HEK293 (cell line): Measurements from ENCODE around the gene CCDC170.
"Not testable (repeated sequence)": the region's sequence is repeated elsewhere in the genome, so short reads cannot be mapped to it uniquely, and the experiment has no call there.

Experiments used
- CTCF ChIA-PET: fragments of 350-600 bp; formaldehyde crosslinking; extraction: SDS; loops from one replicate; lab custom pipeline; 2021; ENCODE audit warnings: antibody characterized with exemption; lab: Yijun Ruan, JAX
- POLR2A ChIA-PET: fragments of 300-600 bp; formaldehyde crosslinking; extraction: SDS; loops from one replicate; lab custom pipeline; 2020; ENCODE audit warnings: antibody characterized with exemption, inconsistent platforms; lab: Yijun Ruan, JAX
- H3K27ac ChIP-seq: fragments of 200-500 bp; sonication (Bioruptor generic); 2 replicates; pipeline ENCODE4 v1.5.1; 2014; ENCODE audit warnings: low read depth, low read length, control low read depth, inconsistent platforms; ENCODE audit errors: extremely low read depth
- H3K36me3 ChIP-seq, 2 experiments: fragments of 200-500 bp in 1 of 2; sonication (Bioruptor generic) in 1 of 2; 1 replicate in 1 of 2; 2 replicates in 1 of 2; pipeline ENCODE4 v1.5.1; 2014 to 2017; ENCODE audit warnings: inconsistent platforms in 2 of 2, low read length in 2 of 2; ENCODE audit not compliant: control insufficient read depth in 2 of 2, insufficient read depth in 1 of 2
- H3K4me1 ChIP-seq: fragments of 200-500 bp; sonication (Bioruptor generic); 2 replicates; pipeline ENCODE4 v1.5.1; 2014; ENCODE audit warnings: mild to moderate bottlenecking, low read length, inconsistent platforms; ENCODE audit not compliant: control insufficient read depth, insufficient read depth
- H3K4me3 ChIP-seq: 2 replicates; pipeline ENCODE4 v1.5.1; 2011; ENCODE audit warnings: low read depth, mild to moderate bottlenecking, control low read depth, low read length, moderate library complexity
- H3K9me3 ChIP-seq: fragments of 200-500 bp; sonication (Bioruptor generic); 2 replicates; pipeline ENCODE4 v1.5.1; 2014; ENCODE audit warnings: low read depth, low read length, inconsistent platforms; ENCODE audit not compliant: control insufficient read depth, insufficient read depth
- OSR2 ChIP-seq: fragments of 450-650 bp; formaldehyde crosslinking; IDR thresholded peaks from 2 replicates; pipeline ENCODE4 v1.5.1; 2016; ENCODE audit warnings: missing biosample characterization, missing genetic modification characterization
- OVOL3 ChIP-seq: fragments of 450-650 bp; formaldehyde crosslinking; IDR thresholded peaks from 2 replicates; pipeline ENCODE4 v1.5.1; 2016; ENCODE audit warnings: missing biosample characterization, missing genetic modification characterization
- PRDM1 ChIP-seq: fragments of 450-650 bp; formaldehyde crosslinking; IDR thresholded peaks from 2 replicates; pipeline ENCODE4; 2016; ENCODE audit warnings: missing biosample characterization, missing genetic modification characterization
- SCRT2 ChIP-seq: fragments of 450-650 bp; formaldehyde crosslinking; IDR thresholded peaks from 2 replicates; pipeline ENCODE4 v1.5.1; 2016; ENCODE audit warnings: missing biosample characterization, missing genetic modification characterization
- SP2 ChIP-seq: fragments of 450-650 bp; formaldehyde crosslinking; IDR thresholded peaks from 2 replicates; pipeline ENCODE4 v1.5.1; 2016; ENCODE audit warnings: missing biosample characterization, missing genetic modification characterization
- ZNF433 ChIP-seq: fragments of 450-650 bp; formaldehyde crosslinking; IDR thresholded peaks from 2 replicates; pipeline ENCODE4 v1.5.1; 2016; ENCODE audit warnings: missing biosample characterization, missing genetic modification characterization, low read depth
- ZNF48 ChIP-seq: fragments of 450-650 bp; formaldehyde crosslinking; IDR thresholded peaks from 2 replicates; pipeline ENCODE4 v1.5.1; 2016; ENCODE audit warnings: missing biosample characterization, missing genetic modification characterization
- ZNF621 ChIP-seq: fragments of 450-650 bp; formaldehyde crosslinking; IDR thresholded peaks from 2 replicates; pipeline ENCODE4 v1.5.1; 2017; ENCODE audit warnings: missing biosample characterization, missing genetic modification characterization
- ZNF629 ChIP-seq: fragments of 450-650 bp; formaldehyde crosslinking; IDR thresholded peaks from 2 replicates; pipeline ENCODE4 v1.5.1; 2017; ENCODE audit warnings: missing biosample characterization, missing genetic modification characterization
- ZNF777 ChIP-seq: fragments of 450-650 bp; formaldehyde crosslinking; IDR thresholded peaks from 2 replicates; pipeline ENCODE4 v1.5.1; 2017; ENCODE audit warnings: missing biosample characterization, missing genetic modification characterization, borderline replicate concordance
- ZNF843 ChIP-seq: fragments of 450-650 bp; formaldehyde crosslinking; IDR thresholded peaks from 2 replicates; pipeline ENCODE4 v1.5.1; 2016; ENCODE audit warnings: missing biosample characterization, missing genetic modification characterization
- TF ChIP-seq, protein P1 (sequence below): fragments of 450-650 bp; formaldehyde crosslinking; IDR thresholded peaks from 2 replicates; pipeline ENCODE4 v1.5.1; 2016; ENCODE audit warnings: missing biosample characterization, missing genetic modification characterization, borderline replicate concordance
- TF ChIP-seq, protein P2 (sequence below): fragments of 450-650 bp; formaldehyde crosslinking; optimal IDR thresholded peaks from 2 replicates; pipeline ENCODE3; 2016; ENCODE audit warnings: missing biosample characterization, mild to moderate bottlenecking, missing genetic modification characterization
- TF ChIP-seq, protein P3 (sequence below): fragments of 450-650 bp; formaldehyde crosslinking; IDR thresholded peaks from 2 replicates; pipeline ENCODE4 v1.5.1; 2017; ENCODE audit warnings: missing biosample characterization, missing genetic modification characterization
- TF ChIP-seq, protein P4 (sequence below): fragments of 450-650 bp; formaldehyde crosslinking; IDR thresholded peaks from 2 replicates; pipeline ENCODE4 v1.5.1; 2016; ENCODE audit warnings: missing biosample characterization, missing genetic modification characterization
- TF ChIP-seq, protein P5 (sequence below): fragments of 450-650 bp; formaldehyde crosslinking; IDR thresholded peaks from 2 replicates; pipeline ENCODE4 v1.5.1; 2016; ENCODE audit warnings: missing biosample characterization, missing genetic modification characterization, borderline replicate concordance
- TF ChIP-seq, protein P6 (sequence below): fragments of 450-650 bp; formaldehyde crosslinking; IDR thresholded peaks from 2 replicates; pipeline ENCODE4 v1.5.1; 2017; ENCODE audit warnings: missing biosample characterization, missing genetic modification characterization

CCDC170 gene

DNA sequence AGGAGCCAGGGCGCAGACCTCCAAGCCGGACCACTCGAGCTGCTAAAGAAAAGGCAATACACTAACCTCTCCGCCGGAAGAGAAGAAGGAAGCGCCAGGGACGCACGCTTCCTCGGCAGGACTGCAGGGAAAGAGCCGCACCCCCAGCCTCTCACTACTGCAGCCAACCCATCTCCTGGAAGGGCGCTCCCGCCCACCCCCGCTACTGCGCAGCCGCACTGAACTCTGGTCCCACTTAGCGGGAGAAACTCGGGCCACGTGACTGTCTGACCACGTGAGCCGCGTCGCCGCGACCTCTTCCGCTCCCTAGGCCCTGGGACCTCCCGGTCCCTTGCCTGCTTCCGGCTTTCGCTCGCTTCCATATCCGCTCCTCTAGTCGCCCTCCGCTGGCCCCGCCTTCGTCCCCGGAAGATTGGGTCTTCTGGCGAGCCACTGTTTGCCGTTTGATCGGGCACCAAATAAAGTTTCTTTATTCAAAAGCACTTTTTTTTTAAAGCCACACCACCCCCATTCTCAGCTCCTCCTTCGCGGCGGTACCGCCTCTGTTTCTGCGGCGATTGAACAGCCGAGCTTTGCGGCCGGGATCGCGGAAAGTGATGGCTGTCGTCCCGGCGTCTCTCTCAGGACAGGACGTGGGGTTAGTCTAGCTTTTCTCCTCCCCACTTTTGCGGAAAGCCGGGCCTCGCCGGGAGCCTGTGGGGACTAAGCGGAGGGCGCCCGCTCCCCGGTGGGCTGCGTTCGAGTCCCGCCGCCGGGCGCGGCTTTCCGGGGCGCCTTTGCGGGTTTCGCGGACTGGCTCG is 41.7 kb upstream of the CCDC170 start, which contains the start of gene RMND1 (continued):
- TF ChIP-seq, protein P1, sequence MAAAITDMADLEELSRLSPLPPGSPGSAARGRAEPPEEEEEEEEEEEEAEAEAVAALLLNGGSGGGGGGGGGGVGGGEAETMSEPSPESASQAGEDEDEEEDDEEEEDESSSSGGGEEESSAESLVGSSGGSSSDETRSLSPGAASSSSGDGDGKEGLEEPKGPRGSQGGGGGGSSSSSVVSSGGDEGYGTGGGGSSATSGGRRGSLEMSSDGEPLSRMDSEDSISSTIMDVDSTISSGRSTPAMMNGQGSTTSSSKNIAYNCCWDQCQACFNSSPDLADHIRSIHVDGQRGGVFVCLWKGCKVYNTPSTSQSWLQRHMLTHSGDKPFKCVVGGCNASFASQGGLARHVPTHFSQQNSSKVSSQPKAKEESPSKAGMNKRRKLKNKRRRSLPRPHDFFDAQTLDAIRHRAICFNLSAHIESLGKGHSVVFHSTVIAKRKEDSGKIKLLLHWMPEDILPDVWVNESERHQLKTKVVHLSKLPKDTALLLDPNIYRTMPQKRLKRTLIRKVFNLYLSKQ (tag by site-specific recombination) = no peak
- peak; percentile 100 for TF ChIP-seq OVOL3 (tag by site-specific recombination)
- TF ChIP-seq, protein P2, sequence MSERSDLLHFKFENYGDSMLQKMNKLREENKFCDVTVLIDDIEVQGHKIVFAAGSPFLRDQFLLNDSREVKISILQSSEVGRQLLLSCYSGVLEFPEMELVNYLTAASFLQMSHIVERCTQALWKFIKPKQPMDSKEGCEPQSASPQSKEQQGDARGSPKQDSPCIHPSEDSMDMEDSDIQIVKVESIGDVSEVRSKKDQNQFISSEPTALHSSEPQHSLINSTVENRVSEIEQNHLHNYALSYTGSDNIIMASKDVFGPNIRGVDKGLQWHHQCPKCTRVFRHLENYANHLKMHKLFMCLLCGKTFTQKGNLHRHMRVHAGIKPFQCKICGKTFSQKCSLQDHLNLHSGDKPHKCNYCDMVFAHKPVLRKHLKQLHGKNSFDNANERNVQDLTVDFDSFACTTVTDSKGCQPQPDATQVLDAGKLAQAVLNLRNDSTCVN = peak; percentile 72
- TF ChIP-seq ZNF777 (tag by site-specific recombination) = no peak
- peak; percentile 78 for TF ChIP-seq OSR2 (tag by site-specific recombination)
- TF ChIP-seq ZNF629 (tag by site-specific recombination) = peak; percentile 93
- TF ChIP-seq, protein P3, sequence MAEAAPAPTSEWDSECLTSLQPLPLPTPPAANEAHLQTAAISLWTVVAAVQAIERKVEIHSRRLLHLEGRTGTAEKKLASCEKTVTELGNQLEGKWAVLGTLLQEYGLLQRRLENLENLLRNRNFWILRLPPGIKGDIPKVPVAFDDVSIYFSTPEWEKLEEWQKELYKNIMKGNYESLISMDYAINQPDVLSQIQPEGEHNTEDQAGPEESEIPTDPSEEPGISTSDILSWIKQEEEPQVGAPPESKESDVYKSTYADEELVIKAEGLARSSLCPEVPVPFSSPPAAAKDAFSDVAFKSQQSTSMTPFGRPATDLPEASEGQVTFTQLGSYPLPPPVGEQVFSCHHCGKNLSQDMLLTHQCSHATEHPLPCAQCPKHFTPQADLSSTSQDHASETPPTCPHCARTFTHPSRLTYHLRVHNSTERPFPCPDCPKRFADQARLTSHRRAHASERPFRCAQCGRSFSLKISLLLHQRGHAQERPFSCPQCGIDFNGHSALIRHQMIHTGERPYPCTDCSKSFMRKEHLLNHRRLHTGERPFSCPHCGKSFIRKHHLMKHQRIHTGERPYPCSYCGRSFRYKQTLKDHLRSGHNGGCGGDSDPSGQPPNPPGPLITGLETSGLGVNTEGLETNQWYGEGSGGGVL (tag by site-specific recombination) = 0 out of 2 replicates have a peak, but pooled peaks have one; percentile 25
- TF ChIP-seq ZNF843 (tag by site-specific recombination) = peak; percentile 83
- TF ChIP-seq SCRT2 (tag by site-specific recombination) = peak; percentile 66; the same call in 1 of the 2 replicates
- TF ChIP-seq ZNF48 (tag by site-specific recombination) = no peak
- TF ChIP-seq, protein P4, sequence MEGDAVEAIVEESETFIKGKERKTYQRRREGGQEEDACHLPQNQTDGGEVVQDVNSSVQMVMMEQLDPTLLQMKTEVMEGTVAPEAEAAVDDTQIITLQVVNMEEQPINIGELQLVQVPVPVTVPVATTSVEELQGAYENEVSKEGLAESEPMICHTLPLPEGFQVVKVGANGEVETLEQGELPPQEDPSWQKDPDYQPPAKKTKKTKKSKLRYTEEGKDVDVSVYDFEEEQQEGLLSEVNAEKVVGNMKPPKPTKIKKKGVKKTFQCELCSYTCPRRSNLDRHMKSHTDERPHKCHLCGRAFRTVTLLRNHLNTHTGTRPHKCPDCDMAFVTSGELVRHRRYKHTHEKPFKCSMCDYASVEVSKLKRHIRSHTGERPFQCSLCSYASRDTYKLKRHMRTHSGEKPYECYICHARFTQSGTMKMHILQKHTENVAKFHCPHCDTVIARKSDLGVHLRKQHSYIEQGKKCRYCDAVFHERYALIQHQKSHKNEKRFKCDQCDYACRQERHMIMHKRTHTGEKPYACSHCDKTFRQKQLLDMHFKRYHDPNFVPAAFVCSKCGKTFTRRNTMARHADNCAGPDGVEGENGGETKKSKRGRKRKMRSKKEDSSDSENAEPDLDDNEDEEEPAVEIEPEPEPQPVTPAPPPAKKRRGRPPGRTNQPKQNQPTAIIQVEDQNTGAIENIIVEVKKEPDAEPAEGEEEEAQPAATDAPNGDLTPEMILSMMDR = no peak
- TF ChIP-seq ZNF433 = no peak

DNA sequence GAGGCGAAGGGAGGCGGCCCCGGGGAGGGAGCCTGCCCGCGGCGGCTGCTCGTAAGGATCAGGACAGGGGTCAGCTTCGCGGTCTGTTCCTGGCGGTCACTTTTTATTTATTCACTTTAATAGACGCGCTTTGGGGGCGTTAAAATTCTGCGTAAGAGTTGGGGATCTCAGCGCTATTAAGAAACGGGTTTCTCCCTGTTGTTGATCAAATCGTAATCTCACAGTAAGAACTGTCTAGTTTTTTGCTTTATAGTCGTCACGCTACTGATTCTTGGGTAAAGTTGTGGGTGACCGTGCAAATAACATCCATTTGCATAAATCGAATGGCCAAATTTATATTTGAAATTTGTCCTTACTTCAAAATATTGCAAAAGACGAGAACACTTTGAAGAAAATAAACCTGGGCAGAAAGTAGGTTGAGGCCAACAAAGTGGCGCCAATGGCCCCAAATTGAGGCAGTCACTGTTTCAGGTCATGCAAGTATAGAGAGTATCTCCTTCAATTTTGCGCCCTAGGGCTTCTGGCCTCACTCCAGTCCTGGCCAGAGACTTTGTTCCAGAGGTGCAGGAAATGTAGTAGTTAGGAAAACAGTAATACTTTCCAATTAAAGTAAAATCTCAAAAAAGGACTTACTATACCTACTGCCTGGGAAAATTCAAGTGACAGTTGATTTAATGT is 40.9 kb upstream of the CCDC170 start:
- ChIA-PET POLR2A (interaction anchor here (0.7 to 2.1 kb wide), 6 partner anchors 14 to 71 kb away, joined by 3 to 22 read pairs (median 4); partner anchors contain the start of gene ZBTB2), CTCF (interaction anchor here (0.6 to 1.0 kb wide), 4 partner anchors 23 to 847 kb away, joined by 3 read pairs; no protein-coding TSS in a partner anchor)
- Histone ChIP-seq H3K4me3 (peak overlapping the region; percentile 93), H3K36me3 (peaks cover 0 to 19% of the 10 kb centered on the region in 2 experiments; a peak in 1 of 3 replicates), H3K9me3 (no peaks in the 10 kb centered on the region), H3K27ac (peak overlapping the region; percentile 85), H3K4me1 (peaks cover 4% of the 10 kb centered on the region; the same call in 1 of the 2 replicates)
- TF ChIP-seq, protein P5, sequence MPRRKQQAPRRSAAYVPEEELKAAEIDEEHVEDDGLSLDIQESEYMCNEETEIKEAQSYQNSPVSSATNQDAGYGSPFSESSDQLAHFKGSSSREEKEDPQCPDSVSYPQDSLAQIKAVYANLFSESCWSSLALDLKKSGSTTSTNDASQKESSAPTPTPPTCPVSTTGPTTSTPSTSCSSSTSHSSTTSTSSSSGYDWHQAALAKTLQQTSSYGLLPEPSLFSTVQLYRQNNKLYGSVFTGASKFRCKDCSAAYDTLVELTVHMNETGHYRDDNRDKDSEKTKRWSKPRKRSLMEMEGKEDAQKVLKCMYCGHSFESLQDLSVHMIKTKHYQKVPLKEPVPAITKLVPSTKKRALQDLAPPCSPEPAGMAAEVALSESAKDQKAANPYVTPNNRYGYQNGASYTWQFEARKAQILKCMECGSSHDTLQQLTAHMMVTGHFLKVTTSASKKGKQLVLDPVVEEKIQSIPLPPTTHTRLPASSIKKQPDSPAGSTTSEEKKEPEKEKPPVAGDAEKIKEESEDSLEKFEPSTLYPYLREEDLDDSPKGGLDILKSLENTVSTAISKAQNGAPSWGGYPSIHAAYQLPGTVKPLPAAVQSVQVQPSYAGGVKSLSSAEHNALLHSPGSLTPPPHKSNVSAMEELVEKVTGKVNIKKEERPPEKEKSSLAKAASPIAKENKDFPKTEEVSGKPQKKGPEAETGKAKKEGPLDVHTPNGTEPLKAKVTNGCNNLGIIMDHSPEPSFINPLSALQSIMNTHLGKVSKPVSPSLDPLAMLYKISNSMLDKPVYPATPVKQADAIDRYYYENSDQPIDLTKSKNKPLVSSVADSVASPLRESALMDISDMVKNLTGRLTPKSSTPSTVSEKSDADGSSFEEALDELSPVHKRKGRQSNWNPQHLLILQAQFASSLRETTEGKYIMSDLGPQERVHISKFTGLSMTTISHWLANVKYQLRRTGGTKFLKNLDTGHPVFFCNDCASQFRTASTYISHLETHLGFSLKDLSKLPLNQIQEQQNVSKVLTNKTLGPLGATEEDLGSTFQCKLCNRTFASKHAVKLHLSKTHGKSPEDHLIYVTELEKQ (tag by site-specific recombination) = no peak
- TF ChIP-seq ZNF621 (tag by site-specific recombination) = no peak
- TF ChIP-seq SP2 (tag by site-specific recombination) = no peak
- TF ChIP-seq PRDM1 (tag by site-specific recombination) = peak; percentile 54
- TF ChIP-seq, protein P6, sequence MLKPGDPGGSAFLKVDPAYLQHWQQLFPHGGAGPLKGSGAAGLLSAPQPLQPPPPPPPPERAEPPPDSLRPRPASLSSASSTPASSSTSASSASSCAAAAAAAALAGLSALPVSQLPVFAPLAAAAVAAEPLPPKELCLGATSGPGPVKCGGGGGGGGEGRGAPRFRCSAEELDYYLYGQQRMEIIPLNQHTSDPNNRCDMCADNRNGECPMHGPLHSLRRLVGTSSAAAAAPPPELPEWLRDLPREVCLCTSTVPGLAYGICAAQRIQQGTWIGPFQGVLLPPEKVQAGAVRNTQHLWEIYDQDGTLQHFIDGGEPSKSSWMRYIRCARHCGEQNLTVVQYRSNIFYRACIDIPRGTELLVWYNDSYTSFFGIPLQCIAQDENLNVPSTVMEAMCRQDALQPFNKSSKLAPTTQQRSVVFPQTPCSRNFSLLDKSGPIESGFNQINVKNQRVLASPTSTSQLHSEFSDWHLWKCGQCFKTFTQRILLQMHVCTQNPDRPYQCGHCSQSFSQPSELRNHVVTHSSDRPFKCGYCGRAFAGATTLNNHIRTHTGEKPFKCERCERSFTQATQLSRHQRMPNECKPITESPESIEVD (tag by site-specific recombination) = peak; percentile 50

DNA sequence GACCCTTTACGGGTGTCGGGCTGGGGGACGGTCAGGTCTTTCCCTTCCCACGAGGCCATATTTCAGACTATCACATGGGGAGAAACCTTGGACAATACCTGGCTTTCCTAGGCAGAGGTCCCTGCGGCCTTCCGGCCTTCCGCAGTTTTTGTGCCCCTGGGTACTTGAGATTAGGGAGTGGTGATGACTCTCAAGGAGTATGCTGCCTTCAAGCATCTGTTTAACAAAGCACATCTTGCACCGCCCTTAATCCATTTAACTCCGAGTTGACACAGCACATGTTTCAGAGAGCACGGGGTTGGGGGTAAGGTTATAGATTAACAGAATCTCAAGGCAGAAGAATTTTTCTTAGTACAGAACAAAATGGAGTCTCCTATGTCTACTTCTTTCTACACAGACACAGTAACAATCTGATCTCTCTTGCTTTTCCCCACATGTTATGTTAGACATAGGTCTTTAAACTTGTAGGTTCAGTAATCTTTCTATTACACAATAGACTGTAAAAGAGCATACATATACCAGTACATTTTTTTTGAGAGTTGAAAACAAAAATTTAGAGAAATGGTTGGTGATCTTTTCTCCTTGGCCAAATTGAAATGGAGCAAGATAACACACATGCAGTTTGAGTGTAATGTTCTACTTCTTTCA is 37.9 kb upstream of the CCDC170 start:
- H3K9me3 ChIP-seq, H3K27ac ChIP-seq, H3K4me1 ChIP-seq, POLR2A ChIA-PET, H3K4me3 ChIP-seq: not testable (repeated sequence)
- CTCF ChIA-PET = interaction anchor here (1.0 kb wide), 1 partner anchor 10 kb away, joined by 3 read pairs; no protein-coding TSS in a partner anchor
- peaks cover 21 to 48% of the 10 kb centered on the region in 2 experiments for H3K36me3 ChIP-seq
